ENCODE results near the gene LRP11. TPM values are rescaled to one million over a fixed set of nuclear protein-coding genes. Genes with fewer than 3 reads are reported as not detected.

The LRP11 gene
- total RNA-seq, 5 donors from 2014 or later (not counting 1 experiment from before 2014, with no cell fraction given): 2.1 to 4.3 (median 2.7) TPM; not detected in 1

DNA sequence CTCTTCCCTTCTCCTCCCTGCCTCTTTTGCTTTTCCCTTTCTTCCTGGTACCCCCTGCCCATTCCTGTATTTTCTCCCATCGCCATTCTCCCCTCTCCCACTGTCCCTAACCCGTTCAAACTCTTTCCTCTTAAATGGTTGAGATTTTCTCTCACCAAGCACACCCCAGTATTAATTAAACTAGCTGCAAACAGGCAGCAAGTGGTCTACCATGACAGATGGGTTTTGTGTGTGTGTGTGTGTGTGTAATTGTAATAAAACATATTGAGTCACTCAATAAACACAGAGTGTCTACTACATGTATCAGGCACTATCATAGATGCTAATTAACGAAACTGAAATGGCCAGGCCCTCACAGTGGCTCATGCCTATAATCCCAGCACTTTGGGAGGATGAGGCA, 27.1 kb upstream of the LRP11 start:
- DNase-seq (no peak), ATAC-seq (replicated peaks in 1 of 4) (no peak)
- Mint-ChIP-seq H3K36me3 (no peaks in the 10 kb centered on the region), H3K27ac (no peak overlapping the region), H3K27me3 (peaks cover 12 to 27% of the 10 kb centered on the region in 2 donors), H3K4me3 (no peak overlapping the region), H3K9me3 (no peaks in the 10 kb centered on the region), H3K4me1 (peaks cover 6 to 9% (median 9%) of the 10 kb centered on the region in 3 donors)
- Histone ChIP-seq H3K9me3 (no peaks in the 10 kb centered on the region), H3K4me1 (ENCODE audit: control insufficient read depth in 1 of 2, extremely low read depth in 1 of 2, insufficient read depth in 2 of 2, low read length in 2 of 2) (peaks cover 0 to 9% of the 10 kb centered on the region in 2 experiments), H3K27ac (ENCODE audit: low read length) (no peak overlapping the region), H3K36me3 (ENCODE audit: control insufficient read depth in 2 of 2, extremely low read depth in 1 of 2, insufficient read depth in 1 of 2, low read length in 1 of 2) (no peaks in the 10 kb centered on the region), H3K27me3 (replicated peaks in 1 of 2; ENCODE audit: control insufficient read depth in 2 of 2, extremely low read depth in 1 of 2, insufficient read depth in 2 of 2, low read length in 1 of 2) (peaks cover 0 to 4% of the 10 kb centered on the region in 2 experiments), H3K4me3 (ENCODE audit: control insufficient read depth in 1 of 2, extremely low read depth in 1 of 2, low read length in 1 of 2) (no peak overlapping the region)
- POLR2A ChIA-PET: no interaction called here
- CTCF ChIA-PET: no interaction called here
- no CpG with 5 or more reads among the region's 3 CpGs for WGBS (ENCODE audit: insufficient coverage)

DNA sequence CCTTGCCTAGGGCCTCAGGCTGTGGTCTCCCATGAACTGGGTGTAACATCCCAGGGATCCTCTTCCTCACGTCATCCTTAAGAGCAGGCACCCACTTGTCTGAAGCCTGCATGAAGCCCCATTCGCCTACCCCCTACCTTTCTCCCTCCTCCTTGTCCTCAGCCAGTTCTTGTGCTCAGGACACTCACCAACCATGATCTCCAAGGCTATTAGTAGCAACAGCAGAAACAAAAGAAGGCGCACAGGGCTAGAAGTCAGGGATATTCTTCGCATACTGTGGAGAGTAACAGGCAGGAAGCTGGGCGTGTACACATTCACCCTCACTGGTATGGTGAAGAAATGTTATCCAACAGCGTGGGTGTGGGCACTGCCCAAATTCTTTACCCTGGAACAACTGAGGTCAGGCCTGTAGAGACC, 26.5 kb upstream of the LRP11 start:
- DNase-seq (no peak), ATAC-seq (replicated peaks in 1 of 4) (no peak)
- Histone ChIP-seq H3K4me3 (ENCODE audit: control insufficient read depth in 1 of 2, extremely low read depth in 1 of 2, low read length in 1 of 2) (no peak overlapping the region), H3K27ac (ENCODE audit: low read length) (no peak overlapping the region), H3K36me3 (ENCODE audit: control insufficient read depth in 2 of 2, extremely low read depth in 1 of 2, insufficient read depth in 1 of 2, low read length in 1 of 2) (no peaks in the 10 kb centered on the region), H3K4me1 (ENCODE audit: control insufficient read depth in 1 of 2, extremely low read depth in 1 of 2, insufficient read depth in 2 of 2, low read length in 2 of 2) (peaks cover 0 to 4% of the 10 kb centered on the region in 2 experiments), H3K9me3 (no peaks in the 10 kb centered on the region), H3K27me3 (replicated peaks in 1 of 2; ENCODE audit: control insufficient read depth in 2 of 2, extremely low read depth in 1 of 2, insufficient read depth in 2 of 2, low read length in 1 of 2) (peaks cover 0 to 4% of the 10 kb centered on the region in 2 experiments)
- POLR2A ChIA-PET: no interaction called here
- Mint-ChIP-seq H3K4me1 (peaks cover 1 to 3% (median 3%) of the 10 kb centered on the region in 3 donors), H3K36me3 (no peaks in the 10 kb centered on the region), H3K9me3 (no peaks in the 10 kb centered on the region), H3K4me3 (no peak overlapping the region), H3K27ac (no peak overlapping the region), H3K27me3 (peaks cover 12 to 27% of the 10 kb centered on the region in 2 donors)
- WGBS (ENCODE audit: insufficient coverage): 82% methylated on average over 2 of the region's 6 CpGs
- CTCF ChIA-PET: no interaction called here

DNA sequence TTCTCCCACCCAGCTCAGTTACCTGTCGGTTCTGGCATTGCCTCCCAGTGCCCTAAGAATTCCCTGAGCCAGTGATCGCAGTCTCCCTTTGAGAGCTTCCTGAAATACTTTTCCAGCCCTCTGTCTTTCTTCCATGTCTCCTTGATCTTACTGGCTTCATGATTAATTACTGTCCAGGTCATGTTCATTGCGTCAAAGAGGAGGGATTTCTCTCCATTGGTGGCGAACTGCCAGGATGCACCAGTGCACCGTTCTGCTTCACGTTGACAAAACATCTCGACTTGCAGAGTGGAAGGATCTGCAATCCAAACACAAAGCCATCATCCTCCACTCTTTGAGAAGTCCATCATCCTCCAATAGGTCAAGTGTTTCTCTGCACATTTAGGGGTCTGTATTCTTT, 25.2 kb upstream of the LRP11 start:
- H3K4me3 ChIP-seq (ENCODE audit: control insufficient read depth in 1 of 2, extremely low read depth in 1 of 2, low read length in 1 of 2): no peak overlapping the region
- peaks cover 0 to 9% of the 10 kb centered on the region in 2 experiments for H3K27me3 ChIP-seq (replicated peaks in 1 of 2; ENCODE audit: control insufficient read depth in 2 of 2, extremely low read depth in 1 of 2, insufficient read depth in 2 of 2, low read length in 1 of 2)
- no peaks in the 10 kb centered on the region for H3K36me3 ChIP-seq (ENCODE audit: control insufficient read depth in 2 of 2, extremely low read depth in 1 of 2, insufficient read depth in 1 of 2, low read length in 1 of 2)
- CTCF ChIA-PET: no interaction called here
- DNase-seq (no peak), ATAC-seq (replicated peaks in 1 of 4) (no peak)
- no peak overlapping the region for H3K27ac ChIP-seq (ENCODE audit: low read length)
- Mint-ChIP-seq H3K36me3 (no peaks in the 10 kb centered on the region), H3K27ac (no peak overlapping the region), H3K4me3 (no peak overlapping the region), H3K27me3 (peaks cover 12 to 22% of the 10 kb centered on the region in 2 donors), H3K4me1 (no peaks in the 10 kb centered on the region), H3K9me3 (no peaks in the 10 kb centered on the region)
- POLR2A ChIA-PET: no interaction called here
- WGBS (ENCODE audit: insufficient coverage): 66% methylated on average over 6 of the region's 7 CpGs
- no peaks in the 10 kb centered on the region for H3K4me1 ChIP-seq (ENCODE audit: control insufficient read depth in 1 of 2, extremely low read depth in 1 of 2, insufficient read depth in 2 of 2, low read length in 2 of 2)
- no peaks in the 10 kb centered on the region for H3K9me3 ChIP-seq

DNA sequence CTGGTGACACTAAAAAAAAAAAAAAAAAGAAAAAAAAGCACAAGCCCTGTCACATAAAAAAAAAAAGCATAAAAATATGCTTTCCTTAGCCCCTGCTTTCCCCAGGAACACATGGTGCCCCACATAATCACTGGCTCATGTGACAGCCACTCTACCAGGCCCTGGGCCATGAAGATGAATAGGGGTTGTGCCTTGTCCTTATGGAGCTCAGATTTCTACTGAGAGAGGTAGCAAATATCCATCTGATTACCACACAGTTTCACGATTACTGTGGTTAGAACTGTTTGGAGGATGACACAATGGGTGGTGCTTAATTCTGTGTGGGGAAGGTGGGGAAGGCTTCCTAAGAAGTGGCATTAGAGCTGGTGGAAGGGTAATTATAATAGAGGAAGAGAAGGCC, 24.5 kb upstream of the LRP11 start:
- POLR2A ChIA-PET: no interaction called here
- Mint-ChIP-seq H3K27me3 (peaks cover 12 to 24% of the 10 kb centered on the region in 2 donors), H3K4me1 (no peaks in the 10 kb centered on the region), H3K9me3 (no peaks in the 10 kb centered on the region), H3K27ac (no peak overlapping the region), H3K4me3 (no peak overlapping the region), H3K36me3 (no peaks in the 10 kb centered on the region)
- no peaks in the 10 kb centered on the region for H3K36me3 ChIP-seq (ENCODE audit: control insufficient read depth in 2 of 2, extremely low read depth in 1 of 2, insufficient read depth in 1 of 2, low read length in 1 of 2)
- H3K27ac ChIP-seq (ENCODE audit: low read length): no peak overlapping the region
- CTCF ChIA-PET: no interaction called here
- peaks cover 0 to 9% of the 10 kb centered on the region in 2 experiments for H3K27me3 ChIP-seq (replicated peaks in 1 of 2; ENCODE audit: control insufficient read depth in 2 of 2, extremely low read depth in 1 of 2, insufficient read depth in 2 of 2, low read length in 1 of 2)
- no peak for DNase-seq
- H3K4me1 ChIP-seq (ENCODE audit: control insufficient read depth in 1 of 2, extremely low read depth in 1 of 2, insufficient read depth in 2 of 2, low read length in 2 of 2): no peaks in the 10 kb centered on the region
- no peak overlapping the region for H3K4me3 ChIP-seq (ENCODE audit: control insufficient read depth in 1 of 2, extremely low read depth in 1 of 2, low read length in 1 of 2)
- ATAC-seq (replicated peaks in 1 of 4): no peak
- WGBS (ENCODE audit: insufficient coverage): no CpG with 5 or more reads among the region's 1 CpG
- H3K9me3 ChIP-seq: no peaks in the 10 kb centered on the region

DNA sequence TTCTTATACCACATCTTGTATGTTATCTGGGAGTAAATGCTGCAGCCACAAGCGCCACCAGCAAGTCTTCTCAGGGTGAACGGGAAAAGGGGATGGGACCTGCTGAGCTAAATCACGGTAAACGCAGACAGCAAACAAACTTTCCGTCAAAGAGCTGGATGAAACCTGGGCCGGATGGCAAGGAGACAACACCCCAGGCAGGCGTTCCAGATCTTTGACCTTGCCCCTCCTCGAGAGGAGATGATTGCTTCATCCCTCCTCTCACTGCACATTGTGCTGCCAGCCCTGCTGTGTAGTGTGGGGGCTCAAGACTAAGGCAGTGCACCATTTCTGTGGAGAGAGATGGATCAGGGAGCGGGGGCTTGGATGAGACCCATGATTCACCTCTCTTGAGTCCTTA, 23.9 kb upstream of the LRP11 start:
- Histone ChIP-seq H3K36me3 (ENCODE audit: control insufficient read depth in 2 of 2, extremely low read depth in 1 of 2, insufficient read depth in 1 of 2, low read length in 1 of 2) (no peaks in the 10 kb centered on the region), H3K4me3 (ENCODE audit: control insufficient read depth in 1 of 2, extremely low read depth in 1 of 2, low read length in 1 of 2) (no peak overlapping the region), H3K4me1 (ENCODE audit: control insufficient read depth in 1 of 2, extremely low read depth in 1 of 2, insufficient read depth in 2 of 2, low read length in 2 of 2) (no peaks in the 10 kb centered on the region), H3K9me3 (no peaks in the 10 kb centered on the region), H3K27ac (ENCODE audit: low read length) (no peak overlapping the region), H3K27me3 (replicated peaks in 1 of 2; ENCODE audit: control insufficient read depth in 2 of 2, extremely low read depth in 1 of 2, insufficient read depth in 2 of 2, low read length in 1 of 2) (peaks cover 0 to 9% of the 10 kb centered on the region in 2 experiments)
- no peak overlapping the region for H3K4me3 Mint-ChIP-seq
- no peaks in the 10 kb centered on the region for H3K9me3 Mint-ChIP-seq
- ChIA-PET CTCF (no interaction called here), POLR2A (no interaction called here)
- H3K4me1 Mint-ChIP-seq: no peaks in the 10 kb centered on the region
- no peaks in the 10 kb centered on the region for H3K36me3 Mint-ChIP-seq
- ATAC-seq (replicated peaks in 1 of 4) (no peak), DNase-seq (no peak)
- peaks cover 12 to 22% of the 10 kb centered on the region in 2 donors for H3K27me3 Mint-ChIP-seq
- no peak overlapping the region for H3K27ac Mint-ChIP-seq
- whole genome bisulfite sequencing (ENCODE audit: insufficient coverage): 90% methylated on average over 2 of the region's 9 CpGs

DNA sequence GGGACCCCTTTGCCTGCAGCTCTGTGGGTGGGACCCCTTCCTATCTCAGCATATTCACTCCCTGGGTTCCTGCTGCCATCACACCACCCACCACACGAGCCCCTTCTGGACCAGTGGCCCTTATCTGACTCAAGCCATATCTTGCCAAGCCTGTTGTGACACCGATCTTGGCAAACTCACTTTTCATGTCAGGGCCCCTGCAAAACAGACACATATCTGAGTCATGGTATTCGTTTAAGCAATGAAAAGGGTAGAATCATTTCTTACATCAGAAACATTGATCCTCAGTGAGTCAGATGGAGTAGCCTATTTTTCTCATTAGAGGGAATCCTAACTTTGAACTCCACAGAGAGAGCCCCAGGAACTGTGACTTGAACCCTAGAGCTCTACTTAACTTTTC, 23.2 kb upstream of the LRP11 start:
- Histone ChIP-seq H3K27ac (ENCODE audit: low read length) (no peak overlapping the region), H3K36me3 (ENCODE audit: control insufficient read depth in 2 of 2, extremely low read depth in 1 of 2, insufficient read depth in 1 of 2, low read length in 1 of 2) (no peaks in the 10 kb centered on the region), H3K9me3 (no peaks in the 10 kb centered on the region), H3K27me3 (replicated peaks in 1 of 2; ENCODE audit: control insufficient read depth in 2 of 2, extremely low read depth in 1 of 2, insufficient read depth in 2 of 2, low read length in 1 of 2) (peaks cover 0 to 12% of the 10 kb centered on the region in 2 experiments), H3K4me3 (ENCODE audit: control insufficient read depth in 1 of 2, extremely low read depth in 1 of 2, low read length in 1 of 2) (no peak overlapping the region), H3K4me1 (ENCODE audit: control insufficient read depth in 1 of 2, extremely low read depth in 1 of 2, insufficient read depth in 2 of 2, low read length in 2 of 2) (no peaks in the 10 kb centered on the region)
- DNase-seq (no peak), ATAC-seq (replicated peaks in 1 of 4) (no peak)
- Mint-ChIP-seq H3K4me1 (no peaks in the 10 kb centered on the region), H3K4me3 (no peak overlapping the region), H3K9me3 (no peaks in the 10 kb centered on the region), H3K27ac (no peak overlapping the region), H3K36me3 (no peaks in the 10 kb centered on the region), H3K27me3 (peaks cover 12 to 22% of the 10 kb centered on the region in 2 donors)
- WGBS (ENCODE audit: insufficient coverage): no CpG with 5 or more reads among the region's 3 CpGs
- POLR2A ChIA-PET: no interaction called here
- CTCF ChIA-PET: no interaction called here

DNA sequence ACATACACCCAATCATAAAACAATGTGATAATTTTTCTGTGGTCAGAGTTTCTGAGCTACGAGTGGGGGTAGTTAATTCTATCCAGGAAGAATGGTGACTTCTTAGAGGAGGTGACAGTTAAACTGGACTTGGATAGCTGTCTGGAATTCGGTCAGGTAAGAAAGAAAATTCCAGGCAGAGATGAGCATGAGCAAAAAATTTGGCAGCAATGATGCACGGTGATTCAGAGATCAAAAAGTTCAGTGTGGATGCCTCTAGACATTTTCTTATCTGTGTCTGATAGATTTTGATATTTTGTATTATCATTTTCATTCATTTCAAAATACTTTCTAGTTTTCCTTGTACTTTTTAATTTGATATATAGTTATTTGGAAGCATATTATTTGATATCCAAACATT, 21.7 kb upstream of the LRP11 start:
- CTCF ChIA-PET: no interaction called here

More for the DNA sequence above, 21.7 kb upstream of the LRP11 start:
- H3K9me3 ChIP-seq: no peaks in the 10 kb centered on the region
- H3K4me3 ChIP-seq (ENCODE audit: control insufficient read depth in 1 of 2, extremely low read depth in 1 of 2, low read length in 1 of 2): no peak overlapping the region
- no peaks in the 10 kb centered on the region for H3K4me1 Mint-ChIP-seq
- no peak overlapping the region for H3K27ac ChIP-seq (ENCODE audit: low read length)
- no peaks in the 10 kb centered on the region for H3K36me3 ChIP-seq (ENCODE audit: control insufficient read depth in 2 of 2, extremely low read depth in 1 of 2, insufficient read depth in 1 of 2, low read length in 1 of 2)
- no peak for DNase-seq
- ATAC-seq (replicated peaks in 1 of 4): no peak
- peaks cover 17 to 29% of the 10 kb centered on the region in 2 donors for H3K27me3 Mint-ChIP-seq
- POLR2A ChIA-PET: no interaction called here
- peaks cover 0 to 18% of the 10 kb centered on the region in 2 experiments for H3K27me3 ChIP-seq (replicated peaks in 1 of 2; ENCODE audit: control insufficient read depth in 2 of 2, extremely low read depth in 1 of 2, insufficient read depth in 2 of 2, low read length in 1 of 2)
- no CpG with 5 or more reads among the region's 3 CpGs for WGBS (ENCODE audit: insufficient coverage)
- H3K9me3 Mint-ChIP-seq: no peaks in the 10 kb centered on the region
- H3K4me1 ChIP-seq (ENCODE audit: control insufficient read depth in 1 of 2, extremely low read depth in 1 of 2, insufficient read depth in 2 of 2, low read length in 2 of 2): no peaks in the 10 kb centered on the region
- no peak overlapping the region for H3K27ac Mint-ChIP-seq
- no peaks in the 10 kb centered on the region for H3K36me3 Mint-ChIP-seq
- H3K4me3 Mint-ChIP-seq: no peak overlapping the region

Measured in T-cell (primary cell).